K562 (cell line): Measurements from ENCODE around the gene CCDC117. TPM values are rescaled to one million over a fixed set of nuclear protein-coding genes. Genes with fewer than 3 reads are reported as not detected.

Source experiments
- ATAC-seq: fragments of 200-7000 bp; cut with Tn5 transposase; 3 replicates; pipeline ENCODE4 v1.9.1; 2020; ENCODE audit warnings: moderate library complexity
- BruUV-seq: library from RNA; stranded (reverse); fragments of 400-500 nt; replicated peaks from 2 replicates; lab custom pipeline; 2021; lab: Mats Ljungman, UMichigan
- CTCF ChIA-PET: fragments of 300-600 bp; formaldehyde crosslinking; extraction: SDS; loops from one replicate; lab custom pipeline; 2021; ENCODE audit warnings: low intra/inter-chr PET ratio; lab: Yijun Ruan, JAX
- POLR2A ChIA-PET: fragments of 300-600, 350-650 bp; sonication (Branson Sonifier 250); formaldehyde crosslinking; extraction: SDS; loops from one replicate; lab custom pipeline; 2021; ENCODE audit warnings: antibody characterized with exemption, inconsistent platforms; lab: Yijun Ruan, JAX
- DNase-seq, 4 experiments: peaks; one replicate each; pipeline versions ENCODE4 v3.0.0 to v3.0.0-alpha.2; 2011 to 2018; ENCODE audit warnings: low spot score in 3 of 4, mixed read lengths in 3 of 4; ENCODE audit errors: extremely low read depth in 1 of 4
- FAIRE-seq: peaks from 2 replicates; lab custom pipeline; 2011; peaks lifted over from hg19 to GRCh38; lab: Jason Lieb, UNC
- H2AFZ ChIP-seq: 2 replicates; pipeline ENCODE4 v1.6.0; 2011; ENCODE audit warnings: low read depth, low read length, control low read depth, inconsistent platforms
- H3K27ac ChIP-seq: fragments of 200-600 bp; 3 replicates; pipeline ENCODE4 v1.8.0; 2011; ENCODE audit warnings: low read depth, mild to moderate bottlenecking, control low read depth, inconsistent platforms, low read length, moderate library complexity, mixed read lengths; ENCODE audit errors: extremely low read depth
- H3K27me3 ChIP-seq, 2 experiments: fragments of 300-600 bp in 1 of 2; 2 replicates in 1 of 2; 3 replicates in 1 of 2; pipeline versions ENCODE4 v1.6.0 to v1.8.0; 2011; ENCODE audit warnings: inconsistent platforms in 2 of 2, low read length in 2 of 2, mild to moderate bottlenecking in 1 of 2, mixed read lengths in 1 of 2, moderate library complexity in 1 of 2; ENCODE audit not compliant: control insufficient read depth in 2 of 2, insufficient read depth in 2 of 2
- H3K36me3 ChIP-seq: fragments of 300-600 bp; 3 replicates; pipeline ENCODE4 v1.8.0; 2011; ENCODE audit warnings: mild to moderate bottlenecking, low read length, inconsistent platforms; ENCODE audit not compliant: control insufficient read depth, insufficient read depth
- H3K4me1 ChIP-seq, 2 experiments: fragments of 200-600 bp in 1 of 2; replicated peaks in 1 of 2; 2 replicates in 1 of 2; 3 replicates in 1 of 2; pipeline versions ENCODE4 v1.5.1 to v1.8.0; 2011; ENCODE audit warnings: inconsistent platforms in 2 of 2, low read length in 2 of 2, mild to moderate bottlenecking in 1 of 2, mixed read lengths in 1 of 2, moderate library complexity in 1 of 2; ENCODE audit not compliant: control insufficient read depth in 2 of 2, insufficient read depth in 2 of 2
- H3K4me2 ChIP-seq: 2 replicates; pipeline ENCODE4 v1.6.1; 2011; ENCODE audit warnings: low read length, control low read depth, inconsistent platforms, mixed read lengths; ENCODE audit not compliant: insufficient read depth
- H3K4me3 ChIP-seq: fragments of 200-600 bp; sonication (generic), shearing (Covaris generic); 2 replicates; pipeline ENCODE4 v1.5.1; 2016; ENCODE audit warnings: control low read depth, inconsistent platforms
- H3K79me2 ChIP-seq: fragments of 200-600 bp; 3 replicates; pipeline ENCODE4 v1.8.0; 2011; ENCODE audit warnings: low read length, inconsistent platforms; ENCODE audit not compliant: control insufficient read depth, insufficient read depth
- H3K9ac ChIP-seq, 2 experiments: 2 replicates each; pipeline versions ENCODE4 v1.6.0 to v1.6.1; 2011; ENCODE audit warnings: low read depth in 2 of 2, low read length in 2 of 2, control low read depth in 1 of 2, inconsistent platforms in 1 of 2, mild to moderate bottlenecking in 1 of 2, mixed read lengths in 1 of 2; ENCODE audit not compliant: insufficient read depth in 1 of 2
- H3K9me1 ChIP-seq: one replicate; pipeline ENCODE4 v1.6.0; 2011; ENCODE audit warnings: inconsistent platforms, mild to moderate bottlenecking, low read length, moderate library complexity; ENCODE audit not compliant: control insufficient read depth, insufficient read depth
- H3K9me3 ChIP-seq: replicated peaks from 2 replicates; pipeline ENCODE4 v1.5.1; 2011; ENCODE audit warnings: low read depth, low read length, inconsistent platforms; ENCODE audit not compliant: control insufficient read depth, insufficient read depth
- H4K20me1 ChIP-seq: replicated peaks from 2 replicates; pipeline ENCODE4 v1.6.1; 2011; ENCODE audit warnings: low read length, inconsistent platforms, mixed read lengths; ENCODE audit not compliant: control insufficient read depth, insufficient read depth
- ARNT ChIP-seq, 2 experiments: fragments of 450-650 bp; IDR thresholded peaks; 2 replicates each; pipeline ENCODE4 v1.6.1; 2016; ENCODE audit warnings: mild to moderate bottlenecking in 1 of 2
- FOXP1 ChIP-seq: sonication (generic); formaldehyde crosslinking; IDR thresholded peaks from 2 replicates; pipeline ENCODE4 v1.8.0; 2022; ENCODE audit warnings: mild to moderate bottlenecking, missing genetic modification reagents
- FOXP4 ChIP-seq: sonication (generic); formaldehyde crosslinking; IDR thresholded peaks from 2 replicates; pipeline ENCODE4 v1.8.0; 2022; ENCODE audit warnings: mild to moderate bottlenecking, missing genetic modification reagents, borderline replicate concordance
- POLR2G ChIP-seq: fragments of 200-400 bp; formaldehyde crosslinking; IDR thresholded peaks from 2 replicates; pipeline ENCODE4 v1.6.1; 2017; ENCODE audit warnings: low read depth, mild to moderate bottlenecking, antibody characterized with exemption, low read length, moderate library complexity
- POU5F1 ChIP-seq: fragments of 150-350 bp; IDR thresholded peaks from 2 replicates; pipeline ENCODE4 v1.6.1; 2014; ENCODE audit warnings: borderline replicate concordance, low read length, low read depth, mild to moderate bottlenecking; ENCODE audit not compliant: partially characterized antibody
- PTBP1 ChIP-seq: fragments of 200-400 bp; formaldehyde crosslinking; IDR thresholded peaks from 2 replicates; pipeline ENCODE4 v1.6.1; 2017; ENCODE audit warnings: low read depth, low read length
- TAF1 ChIP-seq: IDR thresholded peaks from 2 replicates; pipeline ENCODE4 v1.6.1; 2011; ENCODE audit warnings: mild to moderate bottlenecking, low read length, moderate library complexity; ENCODE audit not compliant: insufficient read depth, control insufficient read depth, severe bottlenecking; ENCODE audit errors: extremely low read depth
- ZFP36 ChIP-seq: fragments of 150-350 bp; IDR thresholded peaks from 2 replicates; pipeline ENCODE4 v1.6.1; 2018; ENCODE audit warnings: low read length, low read depth; ENCODE audit not compliant: partially characterized antibody
- ZKSCAN3 ChIP-seq: fragments of 250-450 bp; sonication (Bioruptor Pico); IDR thresholded peaks from 2 replicates; pipeline ENCODE4 v1.4.0; 2020
- ZNF444 ChIP-seq: fragments of 250-450 bp; sonication (Bioruptor Pico); IDR thresholded peaks from 2 replicates; pipeline ENCODE4 v1.4.0; 2020; ENCODE audit warnings: mild to moderate bottlenecking, moderate library complexity
- ZNF449 ChIP-seq: fragments of 250-450 bp; sonication (Bioruptor Pico); IDR thresholded peaks from 2 replicates; pipeline ENCODE4 v1.8.0; 2022; ENCODE audit warnings: moderate library complexity, mild to moderate bottlenecking, inconsistent platforms
- ZNF75A ChIP-seq: fragments of 450-650 bp; formaldehyde crosslinking; IDR thresholded peaks from 2 replicates; pipeline ENCODE4 v1.4.0; 2020; ENCODE audit warnings: mild to moderate bottlenecking
- WGBS: fragments of 100-300 bp; shearing (Covaris generic); methylation state at CpG from one replicate; pipeline ENCODE4 v1.1.6; 2016; ENCODE audit warnings: low coverage, mixed read lengths; ENCODE audit not compliant: insufficient coverage; ENCODE audit errors: missing lambda C conversion rate; 5-methylcytosine and 5-hydroxymethylcytosine counted together
- in situ Hi-C: fragments of 300-500 bp; cut with MboI; formaldehyde crosslinking; loops from 4 replicates; pipeline ENCODE4 v1.15.0; 2018; ENCODE audit warnings: inconsistent platforms, mixed read lengths
- intact Hi-C: fragments of 100-400 bp; cut with micrococcal nuclease; formaldehyde crosslinking; loops from 2 replicates; pipeline ENCODE4 v1.14.2; 2022
- polyA plus RNA-seq, 8 experiments: library from polyadenylated mRNA; depleted of rRNA in 4 of 8; stranded (reverse) in 5 of 8; unstranded in 3 of 8; fragments of >200 nt; fragmentation: Nextera tagmentation in 2 of 8; fragmentation: Illumina TruSeq in 1 of 8; extraction: Ambion mirVana in 2 of 8; extraction: Trizol in 1 of 8; gene quantifications; 2 replicates each; pipeline versions ENCODE4 v1.2.1 to v1.2.3, GENCODE V29; 2011 to 2014; ENCODE audit warnings: inconsistent platforms in 1 of 8, missing spikeins in 1 of 8
- total RNA-seq, 7 experiments: library from RNA; depleted of rRNA in 6 of 7; stranded (reverse); fragments of >200 nt in 6 of 7; fragmentation: Illumina TruSeq in 2 of 7; extraction: Trizol in 2 of 7; gene quantifications; 2 replicates each; pipeline versions ENCODE4 v1.2.1 to v1.2.3, GENCODE V29; 2011 to 2021; ENCODE audit warnings: low replicate concordance in 1 of 7
- TF ChIP-seq, protein P1 (sequence below): fragments of 250-450 bp; sonication (Bioruptor Pico); IDR thresholded peaks from 2 replicates; pipeline ENCODE4 v1.4.0; 2020; ENCODE audit warnings: mild to moderate bottlenecking, moderate library complexity, borderline replicate concordance

CCDC117 gene
- total and polyA plus RNA-seq, 9 of the 15 experiments (the other 6 are each of a cell fraction or from before 2014, with no cell fraction given): 5.7 to 23.3 (median 15.8) TPM

GRCh38 chr22:28830441-28830840, 57.9 kb downstream of the CCDC117 start:
- Histone ChIP-seq H3K9ac (no peak overlapping the region), H3K4me1 (no peaks in the 10 kb centered on the region), H3K27me3 (no peaks in the 10 kb centered on the region), H3K9me1 (no peaks in the 10 kb centered on the region), H3K27ac (no peak overlapping the region), H3K9me3 (no peaks in the 10 kb centered on the region), H3K4me3 (no peak overlapping the region), H3K4me2 (no peak overlapping the region), H2AFZ (no peak overlapping the region), H4K20me1 (no peaks in the 10 kb centered on the region), H3K79me2 (no peaks in the 10 kb centered on the region), H3K36me3 (no peaks in the 10 kb centered on the region)
- no TSS peak for BruUV-seq
- WGBS: 54% methylated on average over 3 of the region's 3 CpGs
- no peak for ATAC-seq
- DNase-seq: no peak
- intact Hi-C loops: no loop called here
- in situ Hi-C loops: loop anchor here (5.0 to 10.0 kb wide), 2 partner anchors 228 to 806 kb away; no protein-coding TSS in a partner anchor
- POLR2A ChIA-PET: interaction anchor here (0.7 to 2.9 kb wide), 2 partner anchors 12 to 215 kb away, joined by 4 to 14 read pairs; no protein-coding TSS in a partner anchor
- FAIRE-seq: no peak
- CTCF ChIA-PET: interaction anchor here (2.9 kb wide), 1 partner anchor 230 kb away, joined by 22 read pairs; no protein-coding TSS in a partner anchor
- no peak for TF ChIP-seq TAF1
- no peak for TF ChIP-seq ZNF75A (CRISPR knock-in tag)
- TF ChIP-seq ZNF444 (CRISPR knock-in tag): no peak
- TF ChIP-seq ARNT (IDR thresholded peaks at IDR 0.05): no peak
- no peak for TF ChIP-seq POU5F1
- no peak for TF ChIP-seq ZKSCAN3 (CRISPR knock-in tag)
- TF ChIP-seq ZFP36: no peak
- TF ChIP-seq ZNF449: no peak
- TF ChIP-seq FOXP1: no peak
- TF ChIP-seq PTBP1: no peak
- no peak for TF ChIP-seq POLR2G
- TF ChIP-seq, protein P1, sequence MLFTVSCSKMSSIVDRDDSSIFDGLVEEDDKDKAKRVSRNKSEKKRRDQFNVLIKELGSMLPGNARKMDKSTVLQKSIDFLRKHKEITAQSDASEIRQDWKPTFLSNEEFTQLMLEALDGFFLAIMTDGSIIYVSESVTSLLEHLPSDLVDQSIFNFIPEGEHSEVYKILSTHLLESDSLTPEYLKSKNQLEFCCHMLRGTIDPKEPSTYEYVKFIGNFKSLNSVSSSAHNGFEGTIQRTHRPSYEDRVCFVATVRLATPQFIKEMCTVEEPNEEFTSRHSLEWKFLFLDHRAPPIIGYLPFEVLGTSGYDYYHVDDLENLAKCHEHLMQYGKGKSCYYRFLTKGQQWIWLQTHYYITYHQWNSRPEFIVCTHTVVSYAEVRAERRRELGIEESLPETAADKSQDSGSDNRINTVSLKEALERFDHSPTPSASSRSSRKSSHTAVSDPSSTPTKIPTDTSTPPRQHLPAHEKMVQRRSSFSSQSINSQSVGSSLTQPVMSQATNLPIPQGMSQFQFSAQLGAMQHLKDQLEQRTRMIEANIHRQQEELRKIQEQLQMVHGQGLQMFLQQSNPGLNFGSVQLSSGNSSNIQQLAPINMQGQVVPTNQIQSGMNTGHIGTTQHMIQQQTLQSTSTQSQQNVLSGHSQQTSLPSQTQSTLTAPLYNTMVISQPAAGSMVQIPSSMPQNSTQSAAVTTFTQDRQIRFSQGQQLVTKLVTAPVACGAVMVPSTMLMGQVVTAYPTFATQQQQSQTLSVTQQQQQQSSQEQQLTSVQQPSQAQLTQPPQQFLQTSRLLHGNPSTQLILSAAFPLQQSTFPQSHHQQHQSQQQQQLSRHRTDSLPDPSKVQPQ (CRISPR knock-in tag): no peak
- TF ChIP-seq FOXP4 (CRISPR knock-in tag): no peak
